ENCODE data around the gene IP6K1. TPM values are rescaled to one million over a fixed set of nuclear protein-coding genes. Genes with fewer than 3 reads are reported as not detected.
A peak's percentile ranks its signal among the peaks of the same experiment; 100 is the strongest.

IP6K1 gene
- total RNA-seq, 2 donors from 2014 or later: 24.0 to 30.9 TPM

- DNase-seq (ENCODE audit: low spot score): no peak
- Histone ChIP-seq H3K27me3 (no peaks in the 10 kb centered on the region), H3K4me1 (peaks cover 0 to 11% of the 10 kb centered on the region in 2 donors), H3K9me3 (no peaks in the 10 kb centered on the region), H3K4me3 (no peak overlapping the region), H3K27ac (no peak overlapping the region), H3K36me3 (peaks cover 26% of the 10 kb centered on the region)
- no peak for TF ChIP-seq CTCF (IDR thresholded peaks at IDR 0.05)
Measured at GRCh38 chr3:49703956-49704355, 82.4 kb downstream of the IP6K1 start.

GRCh38 chr3:49703443-49703927 lies 82.9 kb downstream of the IP6K1 start:
- Histone ChIP-seq H3K4me1 (peaks cover 0 to 14% of the 10 kb centered on the region in 2 donors), H3K4me3 (no peak overlapping the region), H3K27ac (no peak overlapping the region), H3K36me3 (peaks cover 28% of the 10 kb centered on the region), H3K9me3 (no peaks in the 10 kb centered on the region), H3K27me3 (no peaks in the 10 kb centered on the region)
- no peak for DNase-seq (ENCODE audit: low spot score)
- peak; percentile 71 to 79 for TF ChIP-seq CTCF (IDR thresholded peaks at IDR 0.05)

- TF ChIP-seq CTCF (IDR thresholded peaks at IDR 0.05): no peak
- no peak overlapping the region for H3K27ac ChIP-seq
Measured at GRCh38 chr3:49702672-49703071, 83.7 kb downstream of the IP6K1 start.

GRCh38 chr3:49701388-49702077 lies 84.8 kb downstream of the IP6K1 start:
- no peak overlapping the region for H3K27ac ChIP-seq
- H3K9me3 ChIP-seq: no peaks in the 10 kb centered on the region
- H3K27me3 ChIP-seq: no peaks in the 10 kb centered on the region
- H3K4me1 ChIP-seq: peaks cover 0 to 14% of the 10 kb centered on the region in 2 donors
- peaks cover 36% of the 10 kb centered on the region for H3K36me3 ChIP-seq
- H3K4me3 ChIP-seq: no peak overlapping the region
- DNase-seq (ENCODE audit: low spot score): no peak
- TF ChIP-seq CTCF (IDR thresholded peaks at IDR 0.05): peak in 1 of 2 donors; percentile 31

More at GRCh38 chr3:49702672-49703071, 83.7 kb downstream of the IP6K1 start:
- no peak for DNase-seq (ENCODE audit: low spot score)
- no peak overlapping the region for H3K4me3 ChIP-seq
- peaks cover 0 to 14% of the 10 kb centered on the region in 2 donors for H3K4me1 ChIP-seq
- H3K36me3 ChIP-seq: peaks cover 36% of the 10 kb centered on the region
- H3K27me3 ChIP-seq: no peaks in the 10 kb centered on the region
- H3K9me3 ChIP-seq: no peaks in the 10 kb centered on the region

- no peak overlapping the region for H3K4me3 ChIP-seq
- peaks cover 30% of the 10 kb centered on the region for H3K36me3 ChIP-seq
- TF ChIP-seq CTCF (IDR thresholded peaks at IDR 0.05): no peak
- no peaks in the 10 kb centered on the region for H3K27me3 ChIP-seq
- H3K27ac ChIP-seq: no peak overlapping the region
- no peak for DNase-seq (ENCODE audit: low spot score)
- H3K4me1 ChIP-seq: peaks cover 0 to 14% of the 10 kb centered on the region in 2 donors
- no peaks in the 10 kb centered on the region for H3K9me3 ChIP-seq
Measured at GRCh38 chr3:49700453-49701128, 85.8 kb downstream of the IP6K1 start.
